Panc1 (cell line): ENCODE measurements around the gene IGSF22.

Experiments used
- CTCF ChIP-seq: fragments of 450-650 bp; IDR thresholded peaks from 2 replicates; pipeline ENCODE4 v1.5.1; 2017; ENCODE audit warnings: mild to moderate bottlenecking
- POLR2AphosphoS5 ChIP-seq: IDR thresholded peaks from 2 replicates; pipeline ENCODE4 v1.6.1; 2012; ENCODE audit warnings: mild to moderate bottlenecking, low read depth, low read length, moderate library complexity
- REST ChIP-seq, 2 experiments: IDR thresholded peaks; 2 replicates each; pipeline ENCODE4 v1.6.1; 2011 to 2012; ENCODE audit warnings: low read depth in 2 of 2, control low read depth in 1 of 2, low read length in 1 of 2, mild to moderate bottlenecking in 1 of 2, moderate library complexity in 1 of 2; ENCODE audit not compliant: insufficient read depth in 1 of 2

- no peak for TF ChIP-seq CTCF
- TF ChIP-seq REST (IDR thresholded peaks at IDR 0.05; ENCODE audit: insufficient read depth in 1 of 2, low read depth in 2 of 2, low read length in 1 of 2): no peak
- no peak for TF ChIP-seq POLR2AphosphoS5
Observed at GRCh38 chr11:18706330-18707243, 19.4 kb downstream of the IGSF22 start.
